GM12801 (cell line): Measurements from ENCODE around the gene ARMH3.

ENCODE experiments used
- CTCF ChIP-seq: IDR thresholded peaks from one replicate; pipeline ENCODE4 v1.5.1; 2011; ENCODE audit warnings: control low read depth; ENCODE audit not compliant: insufficient read length; ENCODE audit errors: extremely low read depth

Gene ARMH3

GRCh38 chr10:101968940-101969321 is 87.0 kb downstream of the ARMH3 start:
- TF ChIP-seq CTCF, result no peak

GRCh38 chr10:101968286-101968939 is 87.6 kb downstream of the ARMH3 start:
- no peak for TF ChIP-seq CTCF

- no peak for TF ChIP-seq CTCF
These were observed 88.3 kb downstream of the ARMH3 start for GRCh38 chr10:101967713-101968112.

GRCh38 chr10:101967119-101967518 is 88.9 kb downstream of the ARMH3 start:
- TF ChIP-seq CTCF, result no peak

- no peak for TF ChIP-seq CTCF
These were observed 90.8 kb downstream of the ARMH3 start for GRCh38 chr10:101965075-101965765.

GRCh38 chr10:101961591-101962498 is 94.1 kb downstream of the ARMH3 start:
- TF ChIP-seq CTCF, result no peak

GRCh38 chr10:101960879-101961395 is 95.0 kb downstream of the ARMH3 start:
- no peak for TF ChIP-seq CTCF
